Measurements from ENCODE around the gene SAE1. TPM values are rescaled to one million over a fixed set of nuclear protein-coding genes. Genes with fewer than 3 reads are reported as not detected.

SAE1 gene
- total and polyA plus RNA-seq, 2 experiments from 2014 or later = 97.2 to 112 TPM

DNA sequence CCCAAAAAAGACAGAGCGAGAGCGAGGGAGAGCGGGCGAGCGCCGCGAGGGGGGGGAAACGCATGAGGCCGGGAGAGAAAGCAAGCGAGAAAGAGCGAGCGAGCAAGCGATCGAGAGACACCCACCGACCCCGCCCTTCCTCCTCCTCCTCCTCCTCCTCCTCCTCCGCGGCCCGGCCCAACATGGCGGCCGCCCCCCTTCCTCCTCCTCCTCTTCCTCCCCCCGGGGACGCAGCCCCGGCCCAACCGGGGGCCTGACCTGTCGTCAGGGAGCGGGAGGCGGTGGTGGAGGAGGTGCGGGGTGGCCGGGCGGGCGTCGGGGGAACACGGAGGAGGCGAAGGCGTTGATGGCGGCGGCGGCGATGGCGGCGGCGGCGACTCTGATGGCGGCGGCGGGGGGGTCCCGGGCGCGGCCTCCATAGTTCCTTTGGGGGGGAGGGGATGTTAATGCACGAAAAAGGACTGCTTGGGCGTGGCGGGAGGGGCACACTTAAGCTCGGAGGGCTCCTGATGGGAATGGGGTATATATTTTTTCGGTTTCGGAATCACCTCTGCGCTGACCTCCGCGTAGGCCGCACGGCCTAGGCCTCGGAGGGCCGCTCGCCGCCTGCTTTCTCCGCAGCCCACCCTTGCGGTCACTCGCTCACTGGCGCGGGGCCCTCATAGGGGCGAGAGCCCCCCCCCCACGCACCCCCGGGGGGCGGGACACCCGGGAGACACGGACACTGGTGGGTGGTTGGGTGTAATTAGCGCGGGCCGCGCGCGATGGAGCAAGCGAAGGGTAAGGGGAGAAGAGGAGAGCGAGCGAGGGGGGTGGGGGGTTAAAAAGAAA, 18.3 kb upstream of the SAE1 start:
- no peaks in the 10 kb centered on the region for H3K36me3 ChIP-seq (replicated peaks; ENCODE audit: insufficient read depth, low read depth)
- no peaks in the 10 kb centered on the region for H4K20me1 ChIP-seq (ENCODE audit: insufficient read depth, poor library complexity, severe bottlenecking)
- no peaks in the 10 kb centered on the region for H3K9me3 ChIP-seq (ENCODE audit: low read depth)
- peak overlapping the region; percentile 85 for H3K4me2 ChIP-seq
- H3K27me3 ChIP-seq = no peaks in the 10 kb centered on the region
- H3K4me1 ChIP-seq (ENCODE audit: insufficient read depth) = peaks cover 34% of the 10 kb centered on the region
- no peaks in the 10 kb centered on the region for H3K9me2 ChIP-seq (replicated peaks; ENCODE audit: insufficient read depth)
- DNase-seq (ENCODE audit: low spot score) = peak; percentile 90
- H3K4me3 ChIP-seq = peak overlapping the region; percentile 81
- WGBS (ENCODE audit: low lambda C conversion rate, missing lambda C conversion rate) = under 1% methylated on average over 17 of the region's 85 CpGs
- peak overlapping the region; percentile 66 for H2AFZ ChIP-seq
- H3K79me2 ChIP-seq = peaks cover 42% of the 10 kb centered on the region
- H3K27ac ChIP-seq = peak overlapping the region; percentile 98
- TF ChIP-seq EZH2phosphoT487 (IDR thresholded peaks at IDR 0.05; ENCODE audit: low read depth, severe bottlenecking, unreplicated experiment) (no peak), EZH2 (IDR thresholded peaks at IDR 0.05; ENCODE audit: borderline replicate concordance) (no peak)
- TF ChIP-seq, protein P1, sequence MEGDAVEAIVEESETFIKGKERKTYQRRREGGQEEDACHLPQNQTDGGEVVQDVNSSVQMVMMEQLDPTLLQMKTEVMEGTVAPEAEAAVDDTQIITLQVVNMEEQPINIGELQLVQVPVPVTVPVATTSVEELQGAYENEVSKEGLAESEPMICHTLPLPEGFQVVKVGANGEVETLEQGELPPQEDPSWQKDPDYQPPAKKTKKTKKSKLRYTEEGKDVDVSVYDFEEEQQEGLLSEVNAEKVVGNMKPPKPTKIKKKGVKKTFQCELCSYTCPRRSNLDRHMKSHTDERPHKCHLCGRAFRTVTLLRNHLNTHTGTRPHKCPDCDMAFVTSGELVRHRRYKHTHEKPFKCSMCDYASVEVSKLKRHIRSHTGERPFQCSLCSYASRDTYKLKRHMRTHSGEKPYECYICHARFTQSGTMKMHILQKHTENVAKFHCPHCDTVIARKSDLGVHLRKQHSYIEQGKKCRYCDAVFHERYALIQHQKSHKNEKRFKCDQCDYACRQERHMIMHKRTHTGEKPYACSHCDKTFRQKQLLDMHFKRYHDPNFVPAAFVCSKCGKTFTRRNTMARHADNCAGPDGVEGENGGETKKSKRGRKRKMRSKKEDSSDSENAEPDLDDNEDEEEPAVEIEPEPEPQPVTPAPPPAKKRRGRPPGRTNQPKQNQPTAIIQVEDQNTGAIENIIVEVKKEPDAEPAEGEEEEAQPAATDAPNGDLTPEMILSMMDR (IDR thresholded peaks at IDR 0.05; ENCODE audit: poor library complexity) = no peak

DNA sequence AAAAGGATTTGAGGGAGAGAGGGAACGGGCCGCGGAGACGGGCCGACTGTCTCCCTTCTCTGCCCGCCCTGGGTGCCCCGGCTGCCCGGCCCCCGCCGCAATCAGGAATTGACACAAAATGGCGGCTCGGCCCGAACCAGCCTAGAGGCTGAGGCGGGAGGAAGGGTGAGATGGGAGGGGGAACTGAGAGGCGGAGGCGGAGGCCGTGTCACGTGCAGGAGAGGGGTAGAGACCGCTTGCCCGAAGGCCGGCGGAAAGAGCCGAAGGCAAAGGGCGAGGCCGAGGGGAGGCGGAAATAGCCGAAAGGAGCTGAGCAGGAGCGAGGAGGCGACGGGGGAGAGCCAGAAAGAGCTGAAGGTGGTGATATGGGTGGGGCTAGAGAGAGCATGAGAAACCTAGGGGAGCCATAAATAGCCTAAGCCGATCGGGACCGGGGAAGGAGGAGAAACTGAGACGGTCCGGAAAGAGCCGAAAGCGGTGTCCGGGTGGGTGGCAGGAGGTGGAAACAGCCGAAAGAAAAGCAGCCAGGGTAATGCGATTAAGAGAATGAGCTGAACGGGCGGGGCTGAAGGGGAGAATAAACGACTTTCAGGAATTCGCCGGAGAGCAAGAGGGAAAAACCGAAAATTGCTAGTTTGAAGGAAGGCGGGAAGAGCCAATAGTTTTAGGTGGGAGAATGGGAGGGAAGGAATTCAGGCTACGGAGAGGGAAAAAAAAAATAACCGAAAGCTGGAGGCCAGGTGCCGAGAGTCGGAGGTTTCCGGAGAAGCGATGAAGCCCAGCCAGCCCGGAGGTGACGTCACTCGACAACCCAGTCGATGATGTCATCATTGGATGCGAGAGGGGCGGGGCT, 17.4 kb upstream of the SAE1 start, which contains the start of gene ZC3H4:
Gene ZC3H4 (minus strand): TSS at position 780 of the 853 bp plus-strand sequence. CDS start 1,192 bp downstream, outside the sequence.
- TF ChIP-seq, protein P1 (IDR thresholded peaks at IDR 0.05; ENCODE audit: poor library complexity) = no peak
- no peak for TF ChIP-seq EZH2 (IDR thresholded peaks at IDR 0.05; ENCODE audit: borderline replicate concordance)
- no peak for TF ChIP-seq EZH2phosphoT487 (IDR thresholded peaks at IDR 0.05; ENCODE audit: low read depth, severe bottlenecking, unreplicated experiment)
- Histone ChIP-seq H3K36me3 (replicated peaks; ENCODE audit: insufficient read depth, low read depth) (no peaks in the 10 kb centered on the region), H3K9me3 (ENCODE audit: low read depth) (no peaks in the 10 kb centered on the region), H3K27ac (peak within 1 kb of the TSS; percentile 98), H2AFZ (peak within 1 kb of the TSS; percentile 66), H4K20me1 (ENCODE audit: insufficient read depth, poor library complexity, severe bottlenecking) (no peaks in the 10 kb centered on the region), H3K4me3 (peak within 1 kb of the TSS; percentile 81), H3K79me2 (peaks cover 37% of the 10 kb centered on the region), H3K4me1 (ENCODE audit: insufficient read depth) (peaks cover 25% of the 10 kb centered on the region), H3K27me3 (no peaks in the 10 kb centered on the region), H3K4me2 (peak within 1 kb of the TSS; percentile 85), H3K9me2 (replicated peaks; ENCODE audit: insufficient read depth) (no peaks in the 10 kb centered on the region)
- WGBS (ENCODE audit: low lambda C conversion rate, missing lambda C conversion rate) = 1% methylated on average over 48 of the region's 59 CpGs
- peak; percentile 100 for DNase-seq (ENCODE audit: low spot score)

DNA sequence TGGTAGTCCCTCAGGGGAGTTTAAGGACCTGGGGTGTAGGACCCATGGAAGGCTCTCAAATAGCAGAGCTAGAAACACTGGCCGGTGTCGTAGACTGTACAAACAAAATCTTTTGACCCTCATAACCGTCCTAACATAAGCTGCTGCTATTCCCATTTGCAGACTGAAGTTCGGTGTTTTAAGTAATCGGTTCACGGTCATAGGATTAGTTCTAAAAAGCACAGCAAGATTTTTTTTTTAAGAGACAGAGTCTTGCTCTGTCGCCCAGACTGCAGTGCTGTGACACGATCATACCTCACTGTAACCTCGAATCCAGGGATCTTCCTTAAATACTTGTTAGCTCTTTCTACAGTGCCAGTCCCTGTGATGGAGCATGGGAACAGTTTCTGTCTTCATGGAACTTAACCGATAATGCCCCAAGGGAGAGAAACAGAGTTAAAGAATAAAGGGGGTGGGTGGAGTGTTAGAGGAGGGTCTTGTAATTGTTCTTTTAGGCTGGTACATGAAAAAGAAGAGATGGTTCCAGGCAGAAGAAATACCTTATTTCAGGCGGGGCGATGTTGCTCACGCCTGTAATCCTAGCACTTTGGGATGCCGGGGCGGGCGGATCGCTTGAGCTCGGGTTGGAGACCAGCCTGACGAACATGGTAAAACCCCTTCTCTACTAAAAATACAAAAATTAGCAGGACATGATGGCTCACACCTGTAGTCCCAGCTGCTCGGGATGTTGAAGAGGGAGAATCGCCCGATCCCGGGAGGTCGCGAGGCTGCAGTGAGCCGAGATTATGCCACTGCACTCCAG, 16.6 kb upstream of the SAE1 start:
- no peak for DNase-seq (ENCODE audit: low spot score)

More for the DNA sequence above, 16.6 kb upstream of the SAE1 start:
- peaks cover 17% of the 10 kb centered on the region for H3K4me1 ChIP-seq (ENCODE audit: insufficient read depth)
- no peaks in the 10 kb centered on the region for H3K9me3 ChIP-seq (ENCODE audit: low read depth)
- H3K9me2 ChIP-seq (replicated peaks; ENCODE audit: insufficient read depth) = no peaks in the 10 kb centered on the region
- H2AFZ ChIP-seq = peak overlapping the region; percentile 0
- H4K20me1 ChIP-seq (ENCODE audit: insufficient read depth, poor library complexity, severe bottlenecking) = no peaks in the 10 kb centered on the region
- peak overlapping the region; percentile 98 for H3K27ac ChIP-seq
- TF ChIP-seq EZH2phosphoT487 (IDR thresholded peaks at IDR 0.05; ENCODE audit: low read depth, severe bottlenecking, unreplicated experiment) (no peak), EZH2 (IDR thresholded peaks at IDR 0.05; ENCODE audit: borderline replicate concordance) (no peak)
- TF ChIP-seq, protein P1 (IDR thresholded peaks at IDR 0.05; ENCODE audit: poor library complexity) = no peak
- no peaks in the 10 kb centered on the region for H3K36me3 ChIP-seq (replicated peaks; ENCODE audit: insufficient read depth, low read depth)
- H3K4me2 ChIP-seq = peak overlapping the region; percentile 72
- no peaks in the 10 kb centered on the region for H3K27me3 ChIP-seq
- peaks cover 30% of the 10 kb centered on the region for H3K79me2 ChIP-seq
- H3K4me3 ChIP-seq = peak overlapping the region; percentile 17
- WGBS (ENCODE audit: low lambda C conversion rate, missing lambda C conversion rate) = 79% methylated on average over 26 of the region's 26 CpGs

Measured in hepatocyte (in vitro differentiated cells).